Measurements from ENCODE around the gene THOC2. TPM values are rescaled to one million over a fixed set of nuclear protein-coding genes. Genes with fewer than 3 reads are reported as not detected.
"Not testable (repeated sequence)": the region's sequence is repeated elsewhere in the genome, so short reads cannot be mapped to it uniquely, and the experiment has no call there.

THOC2 gene
- total RNA-seq, 2 experiments from 2014 or later: 61.1 to 62.8 TPM

DNA sequence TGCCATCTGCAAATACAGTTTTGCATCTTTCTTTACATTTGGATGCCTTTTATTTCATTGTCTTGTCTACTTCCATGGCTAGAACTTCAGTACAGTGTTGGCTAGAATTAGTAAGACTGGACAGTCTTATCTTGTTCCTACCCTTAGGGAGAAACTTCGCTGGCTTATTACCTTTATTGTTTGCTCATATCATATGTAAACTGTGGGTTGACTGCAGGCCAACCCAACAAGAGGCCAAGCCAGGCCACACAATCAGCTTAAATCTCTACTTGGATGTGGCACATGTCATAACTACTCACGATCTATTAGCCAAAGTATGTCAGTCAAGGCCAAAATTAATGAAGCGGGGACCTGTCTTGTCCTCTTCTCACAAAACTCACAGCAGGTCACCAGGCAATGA, 144.1 kb downstream of the THOC2 start:
- Histone ChIP-seq H3K27ac (ENCODE audit: low read depth in 1 of 2, low read length in 2 of 2) (no peak overlapping the region), H3K4me3 (ENCODE audit: low read length) (no peak overlapping the region), H3K4me1 (ENCODE audit: insufficient read depth, low read length) (no peaks in the 10 kb centered on the region), H3K9me3 (ENCODE audit: control insufficient read depth in 1 of 2, insufficient read depth in 1 of 2, low read length in 2 of 2) (no peaks in the 10 kb centered on the region), H3K27me3 (ENCODE audit: control insufficient read depth in 1 of 2, insufficient read depth in 2 of 2, low read length in 2 of 2) (no peaks in the 10 kb centered on the region), H3K36me3 (ENCODE audit: insufficient read depth, low read length) (no peaks in the 10 kb centered on the region)
- no peak for DNase-seq
- Mint-ChIP-seq H3K4me1 (ENCODE audit: low read depth) (no peaks in the 10 kb centered on the region), H3K4me3 (no peak overlapping the region), H3K36me3 (ENCODE audit: low read depth) (no peaks in the 10 kb centered on the region), H3K9me3 (no peaks in the 10 kb centered on the region), H3K27me3 (no peaks in the 10 kb centered on the region), H3K27ac (no peak overlapping the region)
- ChIA-PET CTCF (no interaction called here), POLR2A (no interaction called here)
- TF ChIP-seq, protein P1, sequence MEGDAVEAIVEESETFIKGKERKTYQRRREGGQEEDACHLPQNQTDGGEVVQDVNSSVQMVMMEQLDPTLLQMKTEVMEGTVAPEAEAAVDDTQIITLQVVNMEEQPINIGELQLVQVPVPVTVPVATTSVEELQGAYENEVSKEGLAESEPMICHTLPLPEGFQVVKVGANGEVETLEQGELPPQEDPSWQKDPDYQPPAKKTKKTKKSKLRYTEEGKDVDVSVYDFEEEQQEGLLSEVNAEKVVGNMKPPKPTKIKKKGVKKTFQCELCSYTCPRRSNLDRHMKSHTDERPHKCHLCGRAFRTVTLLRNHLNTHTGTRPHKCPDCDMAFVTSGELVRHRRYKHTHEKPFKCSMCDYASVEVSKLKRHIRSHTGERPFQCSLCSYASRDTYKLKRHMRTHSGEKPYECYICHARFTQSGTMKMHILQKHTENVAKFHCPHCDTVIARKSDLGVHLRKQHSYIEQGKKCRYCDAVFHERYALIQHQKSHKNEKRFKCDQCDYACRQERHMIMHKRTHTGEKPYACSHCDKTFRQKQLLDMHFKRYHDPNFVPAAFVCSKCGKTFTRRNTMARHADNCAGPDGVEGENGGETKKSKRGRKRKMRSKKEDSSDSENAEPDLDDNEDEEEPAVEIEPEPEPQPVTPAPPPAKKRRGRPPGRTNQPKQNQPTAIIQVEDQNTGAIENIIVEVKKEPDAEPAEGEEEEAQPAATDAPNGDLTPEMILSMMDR (IDR thresholded peaks at IDR 0.05): no peak
- intact Hi-C loops (cut with DNase I, micrococcal nuclease): no loop called here
- no peak for ATAC-seq (ENCODE audit: poor library complexity)

DNA sequence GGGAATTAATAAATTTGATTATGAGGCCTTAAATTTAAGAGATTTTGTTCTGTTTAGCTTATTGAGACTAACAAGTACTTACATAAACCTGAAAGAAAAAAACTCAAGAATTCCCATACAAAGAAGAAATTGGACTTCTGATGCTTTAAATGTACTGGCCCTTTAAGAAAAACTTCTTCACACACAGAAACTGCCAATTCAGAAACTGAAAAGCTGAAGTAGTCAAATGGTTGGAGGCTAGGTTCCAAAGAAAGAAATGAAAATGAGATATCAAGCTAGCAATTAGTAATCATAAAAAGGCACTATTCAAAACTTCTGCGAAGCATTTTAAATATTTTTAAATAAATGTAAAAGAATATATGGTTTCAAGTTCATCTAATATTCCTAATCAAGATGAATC, 151.3 kb downstream of the THOC2 start:
- no peak overlapping the region for H3K27ac ChIP-seq (ENCODE audit: low read depth in 1 of 2, low read length in 2 of 2)
- H3K4me1 Mint-ChIP-seq (ENCODE audit: low read depth): no peaks in the 10 kb centered on the region
- intact Hi-C loops (cut with DNase I, micrococcal nuclease): no loop called here
- H3K36me3 ChIP-seq (ENCODE audit: insufficient read depth, low read length): no peaks in the 10 kb centered on the region
- H3K9me3 Mint-ChIP-seq: no peaks in the 10 kb centered on the region
- no peaks in the 10 kb centered on the region for H3K9me3 ChIP-seq (ENCODE audit: control insufficient read depth in 1 of 2, insufficient read depth in 1 of 2, low read length in 2 of 2)
- H3K4me3 ChIP-seq (ENCODE audit: low read length): no peak overlapping the region
- TF ChIP-seq, protein P1 (IDR thresholded peaks at IDR 0.05): no peak
- no peak overlapping the region for H3K27ac Mint-ChIP-seq
- H3K36me3 Mint-ChIP-seq (ENCODE audit: low read depth): no peaks in the 10 kb centered on the region
- no peak for DNase-seq
- H3K27me3 ChIP-seq (ENCODE audit: control insufficient read depth in 1 of 2, insufficient read depth in 2 of 2, low read length in 2 of 2): no peaks in the 10 kb centered on the region
- ChIA-PET POLR2A (no interaction called here), CTCF (interaction anchor here (2.2 kb wide), 1 partner anchor 11 kb away, joined by 5 read pairs; no protein-coding TSS in a partner anchor)
- ATAC-seq (ENCODE audit: poor library complexity): no peak
- no peaks in the 10 kb centered on the region for H3K27me3 Mint-ChIP-seq
- H3K4me3 Mint-ChIP-seq: no peak overlapping the region
- no peaks in the 10 kb centered on the region for H3K4me1 ChIP-seq (ENCODE audit: insufficient read depth, low read length)

DNA sequence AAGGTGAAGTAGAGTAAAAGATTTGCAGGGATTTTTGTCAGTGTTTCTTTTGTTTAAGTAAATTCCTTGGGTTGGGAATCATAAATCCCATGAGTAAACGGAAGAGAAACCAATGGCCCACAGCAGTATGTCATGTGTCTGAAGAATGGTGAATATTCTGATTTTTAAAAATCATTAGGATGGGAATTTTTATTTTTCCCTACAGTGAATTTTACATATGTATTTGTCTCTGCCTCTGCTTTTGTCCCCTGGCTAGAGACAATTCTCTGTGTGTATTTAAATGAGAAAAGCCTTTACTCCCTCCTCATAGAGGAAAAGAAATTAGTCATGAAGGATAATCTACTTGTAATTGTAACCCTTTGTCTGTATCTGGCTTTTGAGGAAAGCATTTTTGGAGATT, 152.1 kb downstream of the THOC2 start:
- TF ChIP-seq, protein P1 (IDR thresholded peaks at IDR 0.05): no peak
- ATAC-seq (ENCODE audit: poor library complexity): no peak
- Histone ChIP-seq H3K4me1 (ENCODE audit: insufficient read depth, low read length) (no peaks in the 10 kb centered on the region), H3K9me3 (ENCODE audit: control insufficient read depth in 1 of 2, insufficient read depth in 1 of 2, low read length in 2 of 2) (no peaks in the 10 kb centered on the region), H3K27me3 (ENCODE audit: control insufficient read depth in 1 of 2, insufficient read depth in 2 of 2, low read length in 2 of 2) (no peaks in the 10 kb centered on the region), H3K27ac (ENCODE audit: low read depth in 1 of 2, low read length in 2 of 2) (no peak overlapping the region), H3K4me3 (ENCODE audit: low read length) (no peak overlapping the region), H3K36me3 (ENCODE audit: insufficient read depth, low read length) (no peaks in the 10 kb centered on the region)
- ChIA-PET POLR2A (no interaction called here), CTCF (interaction anchor here (2.2 kb wide), 1 partner anchor 12 kb away, joined by 5 read pairs; no protein-coding TSS in a partner anchor)
- Mint-ChIP-seq H3K4me3 (no peak overlapping the region), H3K4me1 (ENCODE audit: low read depth) (no peaks in the 10 kb centered on the region), H3K9me3 (peaks cover under 1% of the 10 kb centered on the region), H3K27me3 (no peaks in the 10 kb centered on the region), H3K27ac (no peak overlapping the region), H3K36me3 (ENCODE audit: low read depth) (no peaks in the 10 kb centered on the region)
- intact Hi-C loops (cut with DNase I, micrococcal nuclease): no loop called here
- DNase-seq: no peak

DNA sequence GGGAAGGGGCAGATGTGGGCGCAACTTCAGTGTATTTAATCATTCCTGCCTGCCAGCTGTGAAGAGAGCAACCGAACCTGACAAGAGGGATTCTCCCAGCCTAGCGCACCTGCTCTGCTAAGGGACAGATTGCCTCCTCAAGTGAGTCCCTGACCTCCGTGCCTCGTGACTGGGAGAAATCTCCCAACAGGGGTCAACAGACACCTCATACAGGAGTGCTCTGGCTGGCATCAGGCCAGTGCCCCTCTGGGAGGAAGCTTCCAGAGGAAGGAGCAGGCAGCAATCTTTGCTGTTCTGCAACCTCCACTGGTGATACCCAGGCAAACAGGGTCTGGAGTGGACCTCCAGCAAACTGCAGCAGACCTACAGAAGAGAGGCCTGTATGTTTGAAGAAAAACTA, 158.8 kb downstream of the THOC2 start:
- DNase-seq; CTCF ChIA-PET; H3K27me3 Mint-ChIP-seq; ATAC-seq (ENCODE audit: poor library complexity); H3K9me3 ChIP-seq (ENCODE audit: control insufficient read depth in 1 of 2, insufficient read depth in 1 of 2, low read length in 2 of 2); H3K27ac Mint-ChIP-seq; H3K9me3 Mint-ChIP-seq; POLR2A ChIA-PET; intact Hi-C loops (cut with DNase I, micrococcal nuclease); H3K36me3 Mint-ChIP-seq (ENCODE audit: low read depth); H3K4me1 Mint-ChIP-seq (ENCODE audit: low read depth); H3K36me3 ChIP-seq (ENCODE audit: insufficient read depth, low read length); H3K4me3 Mint-ChIP-seq; H3K27me3 ChIP-seq (ENCODE audit: control insufficient read depth in 1 of 2, insufficient read depth in 2 of 2, low read length in 2 of 2); H3K4me3 ChIP-seq (ENCODE audit: low read length); H3K4me1 ChIP-seq (ENCODE audit: insufficient read depth, low read length); H3K27ac ChIP-seq (ENCODE audit: low read depth in 1 of 2, low read length in 2 of 2): not testable (repeated sequence)

Data from CD4-positive, alpha-beta T cell (primary cell).